ENCODE data around the gene ZNF488. TPM values are rescaled to one million over a fixed set of nuclear protein-coding genes. Genes with fewer than 3 reads are reported as not detected.

Gene ZNF488
- total RNA-seq, 2 donors from 2014 or later, result not detected

DNA sequence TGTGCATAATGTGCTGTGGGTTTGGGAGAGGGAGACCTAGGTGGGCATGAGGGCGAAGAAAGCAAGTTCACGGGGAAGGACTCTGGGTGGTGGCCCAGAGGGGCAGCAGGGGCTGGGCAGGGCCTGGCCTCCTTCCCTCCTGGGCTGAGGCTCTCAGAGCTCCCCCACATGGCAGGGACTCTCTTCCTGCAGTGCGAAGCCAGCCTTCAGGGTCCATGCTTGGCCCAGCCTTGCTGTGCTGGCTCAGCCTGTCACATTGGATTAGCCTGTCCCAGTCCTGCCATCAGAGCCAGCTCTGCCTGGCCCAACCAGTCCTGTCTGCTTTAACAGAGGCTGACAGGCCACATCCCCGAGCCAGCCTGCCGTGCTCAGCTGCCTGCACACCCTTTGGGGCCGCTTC lies 20.4 kb upstream of the ZNF488 start:
- no peak overlapping the region for H3K27ac ChIP-seq
- no peaks in the 10 kb centered on the region for H3K36me3 ChIP-seq
- TF ChIP-seq, protein P1, sequence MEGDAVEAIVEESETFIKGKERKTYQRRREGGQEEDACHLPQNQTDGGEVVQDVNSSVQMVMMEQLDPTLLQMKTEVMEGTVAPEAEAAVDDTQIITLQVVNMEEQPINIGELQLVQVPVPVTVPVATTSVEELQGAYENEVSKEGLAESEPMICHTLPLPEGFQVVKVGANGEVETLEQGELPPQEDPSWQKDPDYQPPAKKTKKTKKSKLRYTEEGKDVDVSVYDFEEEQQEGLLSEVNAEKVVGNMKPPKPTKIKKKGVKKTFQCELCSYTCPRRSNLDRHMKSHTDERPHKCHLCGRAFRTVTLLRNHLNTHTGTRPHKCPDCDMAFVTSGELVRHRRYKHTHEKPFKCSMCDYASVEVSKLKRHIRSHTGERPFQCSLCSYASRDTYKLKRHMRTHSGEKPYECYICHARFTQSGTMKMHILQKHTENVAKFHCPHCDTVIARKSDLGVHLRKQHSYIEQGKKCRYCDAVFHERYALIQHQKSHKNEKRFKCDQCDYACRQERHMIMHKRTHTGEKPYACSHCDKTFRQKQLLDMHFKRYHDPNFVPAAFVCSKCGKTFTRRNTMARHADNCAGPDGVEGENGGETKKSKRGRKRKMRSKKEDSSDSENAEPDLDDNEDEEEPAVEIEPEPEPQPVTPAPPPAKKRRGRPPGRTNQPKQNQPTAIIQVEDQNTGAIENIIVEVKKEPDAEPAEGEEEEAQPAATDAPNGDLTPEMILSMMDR (IDR thresholded peaks at IDR 0.05), result no peak
- H3K27me3 ChIP-seq (replicated peaks; ENCODE audit: insufficient read depth), result no peaks in the 10 kb centered on the region
- peaks cover 2 to 14% of the 10 kb centered on the region in 2 donors for H3K4me1 ChIP-seq (ENCODE audit: control insufficient read depth in 1 of 2, low read depth in 2 of 2)
- H3K9me3 ChIP-seq, result no peaks in the 10 kb centered on the region
- ATAC-seq (ENCODE audit: insufficient number of reproducible peaks, low FRiP score, low read depth) (no peak), DNase-seq (ENCODE audit: low spot score) (no peak)
- no peak overlapping the region for H3K4me3 ChIP-seq

DNA sequence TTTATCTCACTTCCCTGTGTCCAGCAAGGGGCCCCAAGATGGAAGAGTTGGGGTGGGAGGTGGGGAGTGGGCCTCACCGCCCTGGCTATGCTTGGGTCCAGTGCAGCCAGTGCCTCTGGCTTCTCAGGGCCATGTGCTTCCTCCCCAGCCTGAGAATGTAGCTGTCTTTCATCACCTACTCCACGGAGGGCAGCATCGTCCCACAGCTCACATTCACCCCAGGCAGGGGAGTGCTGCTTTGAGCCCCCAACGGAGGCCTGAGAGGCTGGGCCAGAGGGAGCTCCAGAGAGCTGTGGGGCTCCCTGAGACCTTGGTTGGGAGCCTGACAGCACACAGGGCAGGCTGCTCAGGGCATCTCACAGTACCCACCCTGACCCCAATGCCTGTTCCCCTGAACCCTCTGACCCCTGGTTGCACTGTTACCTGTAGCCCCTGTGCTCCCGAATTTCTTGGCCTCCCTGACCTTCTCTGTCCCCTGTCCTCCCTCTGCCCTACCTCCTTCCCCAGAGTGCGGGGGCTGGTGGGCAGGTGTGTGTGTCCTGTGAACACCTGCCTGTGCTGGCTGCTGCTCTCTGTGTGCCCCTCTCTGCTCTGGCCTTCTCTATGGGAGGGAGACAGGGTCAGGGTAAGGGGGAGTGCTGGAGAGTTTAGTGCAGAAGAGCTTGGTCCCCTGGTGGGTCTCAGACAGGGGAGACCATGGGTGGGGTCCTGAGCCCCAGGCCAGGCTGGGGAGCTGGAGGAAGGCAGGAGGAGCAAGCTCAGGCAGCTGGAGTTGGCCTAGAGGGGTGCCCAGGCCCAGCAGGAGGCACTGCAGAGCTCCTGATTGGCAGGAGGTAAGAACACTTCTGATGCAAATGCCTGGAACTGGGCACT lies 19.6 kb upstream of the ZNF488 start:
- H3K27me3 ChIP-seq (replicated peaks; ENCODE audit: insufficient read depth), result no peaks in the 10 kb centered on the region
- no peak overlapping the region for H3K4me3 ChIP-seq
- ATAC-seq (ENCODE audit: insufficient number of reproducible peaks, low FRiP score, low read depth), result no peak
- no peaks in the 10 kb centered on the region for H3K36me3 ChIP-seq
- TF ChIP-seq, protein P1 (IDR thresholded peaks at IDR 0.05), result no peak
- H3K27ac ChIP-seq, result no peak overlapping the region
- DNase-seq (ENCODE audit: low spot score), result no peak
- H3K4me1 ChIP-seq (ENCODE audit: control insufficient read depth in 1 of 2, low read depth in 2 of 2), result peaks cover 2 to 14% of the 10 kb centered on the region in 2 donors
- no peaks in the 10 kb centered on the region for H3K9me3 ChIP-seq

DNA sequence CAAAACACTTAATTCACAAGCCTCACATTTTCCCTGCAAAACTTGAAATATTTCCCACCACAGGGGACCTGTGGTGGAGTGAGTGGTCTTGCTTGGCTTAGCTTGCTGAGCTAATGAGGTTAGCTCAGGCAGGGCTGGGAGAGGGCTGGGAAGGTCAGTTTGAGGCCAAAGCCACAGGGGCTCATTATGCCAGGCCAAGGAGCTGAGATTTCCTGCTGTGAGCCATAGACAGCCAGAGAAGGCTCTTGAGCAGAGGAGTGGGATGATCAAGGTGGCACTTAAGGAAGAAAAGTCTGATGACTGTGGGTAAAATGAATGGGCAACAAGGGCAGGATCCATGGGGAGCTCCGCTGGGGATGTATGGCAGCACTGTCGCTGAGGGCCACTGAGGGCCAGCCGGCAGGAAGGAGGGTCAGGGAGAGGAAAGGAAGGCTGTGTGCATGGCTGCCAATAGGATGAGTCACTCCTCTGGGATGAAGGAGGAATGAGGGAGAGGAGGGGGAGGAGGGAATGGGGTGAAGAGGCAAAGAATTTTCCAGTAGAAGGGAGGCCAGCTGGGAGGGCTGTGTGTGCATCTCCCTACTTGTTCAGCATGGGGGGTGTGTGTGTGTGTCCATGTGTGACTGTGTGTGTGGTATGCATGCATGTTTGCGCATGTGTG lies 18.7 kb upstream of the ZNF488 start:
- Histone ChIP-seq H3K4me1 (ENCODE audit: control insufficient read depth in 1 of 2, low read depth in 2 of 2) (peaks cover 2 to 14% of the 10 kb centered on the region in 2 donors), H3K36me3 (no peaks in the 10 kb centered on the region), H3K9me3 (no peaks in the 10 kb centered on the region), H3K4me3 (no peak overlapping the region), H3K27me3 (replicated peaks; ENCODE audit: insufficient read depth) (no peaks in the 10 kb centered on the region), H3K27ac (no peak overlapping the region)
- no peak for ATAC-seq (ENCODE audit: insufficient number of reproducible peaks, low FRiP score, low read depth)
- TF ChIP-seq, protein P1 (IDR thresholded peaks at IDR 0.05), result no peak
- DNase-seq (ENCODE audit: low spot score), result no peak

DNA sequence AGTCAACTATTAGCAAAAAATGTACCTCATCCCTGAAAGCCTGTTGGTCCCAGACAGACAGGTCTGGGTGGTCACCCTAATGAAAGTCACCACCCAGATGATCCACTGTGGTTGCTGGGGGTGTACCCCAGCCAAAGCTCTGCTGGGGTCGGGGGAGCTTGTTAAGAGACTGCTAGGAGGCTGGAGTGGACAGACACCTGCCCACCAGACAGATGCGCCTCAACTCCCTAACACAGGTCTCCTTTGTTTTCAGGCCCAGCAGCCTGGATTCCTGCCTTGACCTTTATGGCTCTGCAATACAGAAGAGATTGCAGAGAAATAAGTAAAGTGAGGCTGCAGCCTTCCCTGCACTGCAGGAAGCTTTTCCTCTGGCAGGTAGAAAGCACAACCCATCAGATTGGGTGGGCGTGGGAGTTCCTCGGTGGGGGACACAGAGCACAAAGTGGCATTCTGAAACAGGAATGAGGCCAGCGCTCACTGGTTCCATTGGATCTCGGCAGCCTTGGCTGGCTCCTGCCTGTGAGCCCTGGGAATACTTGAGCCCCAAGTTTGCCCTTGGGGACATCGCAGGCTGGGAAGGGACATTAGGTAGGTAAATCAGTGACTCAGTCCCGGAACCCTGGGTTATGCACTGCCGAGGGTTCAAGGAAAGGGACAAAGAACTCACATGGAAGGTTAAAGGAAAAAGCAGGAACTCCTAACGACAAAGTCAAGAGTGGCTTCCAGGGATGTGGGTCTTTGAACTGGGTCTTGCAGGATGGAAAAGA lies 18.0 kb upstream of the ZNF488 start:
- DNase-seq (ENCODE audit: low spot score), result no peak
- ATAC-seq (ENCODE audit: insufficient number of reproducible peaks, low FRiP score, low read depth), result no peak
- TF ChIP-seq, protein P1 (IDR thresholded peaks at IDR 0.05), result no peak

DNA sequence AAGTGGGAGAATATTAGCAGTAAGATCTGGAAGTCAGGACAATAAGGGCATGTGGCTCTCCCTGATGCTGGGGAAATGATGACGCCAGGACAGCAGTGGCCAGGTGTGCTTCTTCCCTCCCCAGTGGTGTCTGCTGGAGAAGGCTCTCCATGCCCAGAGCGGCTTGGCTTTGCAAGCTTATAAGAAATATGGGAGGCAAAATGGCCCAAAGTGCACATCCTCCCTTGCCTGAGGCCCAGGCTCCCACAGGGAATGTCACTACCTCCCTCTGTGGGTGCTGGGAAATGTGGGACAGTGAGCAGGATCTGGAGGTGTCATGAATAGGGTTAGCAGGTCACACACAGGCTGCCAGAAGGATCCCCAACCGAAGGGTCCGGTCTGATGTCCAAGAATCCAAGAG lies 17.1 kb upstream of the ZNF488 start:
- Histone ChIP-seq H3K9me3 (no peaks in the 10 kb centered on the region), H3K36me3 (no peaks in the 10 kb centered on the region), H3K27me3 (replicated peaks; ENCODE audit: insufficient read depth) (no peaks in the 10 kb centered on the region), H3K27ac (no peak overlapping the region), H3K4me3 (no peak overlapping the region), H3K4me1 (ENCODE audit: control insufficient read depth in 1 of 2, low read depth in 2 of 2) (peaks cover 2 to 14% of the 10 kb centered on the region in 2 donors)
- TF ChIP-seq, protein P1 (IDR thresholded peaks at IDR 0.05), result no peak
- no peak for DNase-seq (ENCODE audit: low spot score)
- ATAC-seq (ENCODE audit: insufficient number of reproducible peaks, low FRiP score, low read depth), result no peak

More for the DNA sequence above, 18.0 kb upstream of the ZNF488 start:
- H3K27ac ChIP-seq, result no peak overlapping the region
- H3K9me3 ChIP-seq, result no peaks in the 10 kb centered on the region
- no peaks in the 10 kb centered on the region for H3K27me3 ChIP-seq (replicated peaks; ENCODE audit: insufficient read depth)
- H3K4me1 ChIP-seq (ENCODE audit: control insufficient read depth in 1 of 2, low read depth in 2 of 2), result peaks cover 2 to 14% of the 10 kb centered on the region in 2 donors
- H3K36me3 ChIP-seq, result no peaks in the 10 kb centered on the region
- no peak overlapping the region for H3K4me3 ChIP-seq

All from thoracic aorta (tissue), 2 donors.